ENCODE data around the gene MFSD12. TPM values are rescaled to one million over a fixed set of nuclear protein-coding genes. Genes with fewer than 3 reads are reported as not detected.
"Not testable (repeated sequence)": the region's sequence is repeated elsewhere in the genome, so short reads cannot be mapped to it uniquely, and the experiment has no call there.

Gene MFSD12
- total RNA-seq, 8 experiments from 2014 or later, result 21.9 to 87.4 (median 44.0) TPM

DNA sequence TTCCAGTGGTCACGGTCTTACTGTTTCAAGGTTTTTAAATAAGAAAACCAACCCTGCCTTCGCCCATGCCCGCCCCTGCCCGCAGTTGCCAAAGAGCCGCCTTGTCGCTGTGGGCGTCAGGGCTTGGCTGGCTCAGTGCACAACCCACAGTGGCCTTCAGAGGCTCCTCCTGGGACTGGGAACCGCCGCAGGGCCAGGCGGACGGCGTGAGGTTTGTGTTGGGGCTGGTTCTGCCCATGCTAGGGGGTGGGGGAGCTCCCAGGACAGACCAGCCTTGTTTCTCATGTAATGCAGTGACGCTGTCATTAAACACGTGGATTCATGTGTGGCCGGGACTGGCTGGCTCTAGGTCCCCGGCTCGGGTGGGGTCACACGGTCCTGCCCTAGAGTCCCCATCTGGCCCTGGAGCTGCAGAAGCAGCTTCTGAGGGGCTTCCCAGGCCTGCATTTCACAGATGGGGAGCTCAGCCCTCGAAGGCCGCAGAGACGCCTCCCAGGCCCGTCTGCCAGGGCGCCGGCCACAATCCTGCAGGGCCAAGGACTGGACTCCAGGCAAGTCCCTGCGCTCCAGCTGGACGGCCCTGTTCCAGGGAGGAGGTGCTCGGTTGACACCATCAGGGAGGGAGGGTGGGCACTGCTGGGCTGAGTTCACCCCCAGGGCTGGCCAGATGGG lies 20.8 kb downstream of the MFSD12 start:
- in situ Hi-C loops (cut with MboI; ENCODE audit: low pct_unique_long_range_greater_than_20kb in 2 of 9, low sequenced_read_pairs in 9 of 9, unreplicated experiment in 9 of 9), result no loop called here
- Histone ChIP-seq H3K4me1 (replicated peaks in 1 of 2) (peaks cover 0 to 11% of the 10 kb centered on the region in 2 donors), H3K4me3 (no peak overlapping the region), H3K27ac (no peak overlapping the region)
- 80 to 100% (median 83%) methylated on average over 1 to 3 of the region's 27 CpGs; no CpG with 5 or more reads in 6 of the 10 experiments for WGBS, 10 experiments
- peak in 4 of 8 experiments; percentile 4 to 82 (median 20) for ATAC-seq (replicated peaks in 6 of 8)

DNA sequence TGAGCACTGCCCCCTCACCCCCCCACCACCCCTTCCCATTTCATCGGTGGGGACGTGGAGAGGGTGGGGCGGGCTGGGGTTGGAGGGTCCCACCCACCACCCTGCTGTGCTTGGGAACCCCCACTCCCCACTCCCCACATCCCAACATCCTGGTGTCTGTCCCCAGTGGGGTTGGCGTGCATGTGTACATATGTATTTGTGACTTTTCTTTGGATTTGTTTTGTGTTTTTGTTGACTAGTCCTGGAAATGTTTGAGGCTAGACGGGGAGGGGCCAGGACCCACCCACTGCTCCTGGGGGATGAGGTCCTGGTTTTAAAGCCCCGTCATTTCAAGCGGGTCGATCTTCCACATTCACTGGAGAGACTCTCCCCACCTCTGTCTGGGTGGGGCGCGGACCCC lies 21.4 kb downstream of the MFSD12 start:
- peaks cover 0 to 11% of the 10 kb centered on the region in 2 donors for H3K4me1 ChIP-seq (replicated peaks in 1 of 2)
- no peak overlapping the region for H3K27ac ChIP-seq
- WGBS, 10 experiments, result 93 to 100% methylated on average over 2 to 3 of the region's 10 CpGs; no CpG with 5 or more reads in 8 of the 10 experiments
- ATAC-seq (replicated peaks in 6 of 8), result no peak
- H3K4me3 ChIP-seq, result no peak overlapping the region
- in situ Hi-C loops (cut with MboI; ENCODE audit: low pct_unique_long_range_greater_than_20kb in 2 of 9, low sequenced_read_pairs in 9 of 9, unreplicated experiment in 9 of 9), result no loop called here

DNA sequence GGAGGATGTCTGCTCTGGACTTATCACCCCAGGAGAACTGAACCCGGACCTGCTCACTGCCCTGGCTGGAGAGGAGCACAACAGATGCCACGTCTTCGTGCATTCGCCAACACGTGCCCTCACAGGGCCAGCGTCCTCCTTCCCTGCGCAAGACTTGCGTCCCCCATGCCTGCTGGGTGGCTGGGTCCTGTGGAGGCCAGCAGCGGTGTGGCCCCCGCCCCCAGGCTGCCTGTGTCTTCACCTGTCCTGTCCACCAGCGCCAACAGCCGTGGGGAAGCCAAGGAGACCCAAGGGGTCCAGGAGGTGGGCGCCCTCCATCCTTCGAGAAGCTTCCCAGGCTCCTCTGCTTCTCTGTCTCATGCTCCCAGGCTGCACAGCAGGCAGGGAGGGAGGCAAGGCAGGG lies 21.8 kb downstream of the MFSD12 start:
- no peak overlapping the region for H3K4me3 ChIP-seq
- peaks cover 0 to 11% of the 10 kb centered on the region in 2 donors for H3K4me1 ChIP-seq (replicated peaks in 1 of 2)
- in situ Hi-C loops (cut with MboI; ENCODE audit: low pct_unique_long_range_greater_than_20kb in 2 of 9, low sequenced_read_pairs in 9 of 9, unreplicated experiment in 9 of 9), result no loop called here
- WGBS, 10 experiments, result 94 to 100% methylated on average over 3 to 7 of the region's 14 CpGs; no CpG with 5 or more reads in 8 of the 10 experiments
- no peak for ATAC-seq (replicated peaks in 6 of 8)
- H3K27ac ChIP-seq, result no peak overlapping the region

DNA sequence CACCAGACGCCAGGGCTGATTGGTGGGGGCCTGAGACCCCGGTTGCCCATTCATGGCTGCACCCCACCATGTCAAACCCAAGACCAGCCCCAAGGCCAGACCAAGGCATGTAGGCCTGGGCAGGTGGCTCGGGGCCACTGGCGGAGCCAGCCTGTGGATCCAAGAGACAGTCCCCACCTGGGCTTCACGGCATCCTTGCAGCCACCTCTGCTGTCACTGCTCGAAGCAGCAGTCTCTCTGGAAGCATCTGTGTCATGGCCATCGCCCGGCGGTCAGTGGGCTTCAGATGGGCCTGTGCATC lies 22.2 kb downstream of the MFSD12 start:
- H3K4me1 ChIP-seq (replicated peaks in 1 of 2), result peaks cover 0 to 11% of the 10 kb centered on the region in 2 donors
- ATAC-seq (replicated peaks in 6 of 8), result peak in 1 of 8 experiments; percentile 1
- in situ Hi-C loops (cut with MboI; ENCODE audit: low pct_unique_long_range_greater_than_20kb in 2 of 9, low sequenced_read_pairs in 9 of 9, unreplicated experiment in 9 of 9), result no loop called here
- H3K27ac ChIP-seq, result no peak overlapping the region
- WGBS, 10 experiments, result 100% methylated on average over 1 to 3 of the region's 9 CpGs; no CpG with 5 or more reads in 7 of the 10 experiments
- H3K4me3 ChIP-seq, result no peak overlapping the region

DNA sequence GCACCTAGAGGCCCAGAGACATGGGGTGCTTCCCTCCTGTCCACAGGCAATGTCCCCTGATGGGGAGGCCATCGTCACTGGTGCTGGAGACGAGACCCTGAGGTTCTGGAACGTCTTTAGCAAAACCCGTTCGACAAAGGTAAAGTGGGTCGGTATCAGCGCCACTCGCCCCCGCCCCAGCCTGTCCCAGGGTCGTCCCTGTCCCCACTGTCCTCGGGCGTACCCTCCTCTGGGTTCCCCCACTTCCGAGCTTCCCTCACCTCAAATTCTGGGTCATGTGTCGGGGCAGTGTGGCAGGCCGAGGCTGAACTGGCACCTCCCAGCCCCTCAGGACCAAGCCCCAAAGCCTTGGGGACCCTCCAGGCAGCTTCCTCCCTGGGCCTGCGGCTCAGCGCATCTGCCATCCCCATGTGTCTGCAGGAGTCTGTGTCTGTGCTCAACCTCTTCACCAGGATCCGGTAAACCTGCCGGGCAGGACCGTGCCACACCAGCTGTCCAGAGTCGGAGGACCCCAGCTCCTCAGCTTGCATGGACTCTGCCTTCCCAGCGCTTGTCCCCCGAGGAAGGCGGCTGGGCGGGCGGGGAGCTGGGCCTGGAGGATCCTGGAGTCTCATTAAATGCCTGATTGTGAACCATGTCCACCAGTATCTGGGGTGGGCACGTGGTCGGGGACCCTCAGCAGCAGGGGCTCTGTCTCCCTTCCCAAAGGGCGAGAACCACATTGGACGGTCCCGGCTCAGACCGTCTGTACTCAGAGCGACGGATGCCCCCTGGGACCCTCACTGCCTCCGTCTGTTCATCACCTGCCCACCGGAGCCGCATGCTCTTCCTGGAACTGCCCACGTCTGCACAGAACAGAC lies 22.8 kb downstream of the MFSD12 start:
- peak in 4 of 8 experiments; percentile 2 to 9 (median 4) for ATAC-seq (replicated peaks in 6 of 8)
- Histone ChIP-seq H3K4me1 (replicated peaks in 1 of 2) (peaks cover 0 to 11% of the 10 kb centered on the region in 2 donors), H3K27ac (no peak overlapping the region), H3K4me3 (no peak overlapping the region)
- in situ Hi-C loops (cut with MboI; ENCODE audit: low pct_unique_long_range_greater_than_20kb in 2 of 9, low sequenced_read_pairs in 9 of 9, unreplicated experiment in 9 of 9), result no loop called here
- WGBS, 10 experiments, result 79 to 90% (median 89%) methylated on average over 5 to 9 of the region's 38 CpGs; no CpG with 5 or more reads in 7 of the 10 experiments

DNA sequence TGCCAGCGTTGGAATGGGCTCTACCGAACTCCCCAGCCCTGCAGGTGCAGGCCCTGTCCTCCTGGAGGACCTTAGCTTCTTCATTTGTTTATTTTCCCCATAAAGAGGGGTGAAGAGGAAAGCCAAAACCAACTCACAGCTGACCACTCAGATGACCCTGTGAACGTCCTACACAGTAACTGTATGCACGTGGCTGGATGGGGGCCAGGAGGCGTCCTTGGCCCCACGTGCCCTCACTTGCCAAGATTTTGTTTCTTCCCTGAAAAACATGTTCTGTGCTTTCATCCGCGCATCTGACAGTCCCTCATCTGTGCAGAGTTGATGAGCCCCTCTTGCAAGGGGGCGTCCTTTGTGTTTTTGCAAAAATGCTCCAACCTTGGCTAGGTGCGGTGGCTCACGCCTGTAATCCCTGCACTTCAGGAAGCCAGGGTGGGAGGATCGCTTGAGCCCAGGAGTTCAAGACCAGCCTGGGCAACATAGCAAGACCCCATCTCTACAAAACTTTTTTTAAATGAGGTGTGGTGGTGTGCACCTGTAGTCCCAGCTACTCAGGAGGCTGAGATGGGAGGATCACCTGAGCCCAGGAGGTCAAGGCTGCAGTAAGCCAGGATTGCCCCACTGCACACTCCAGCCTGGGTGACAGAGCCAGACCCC lies 23.7 kb downstream of the MFSD12 start:
- ATAC-seq (replicated peaks in 6 of 8), result no peak
- Histone ChIP-seq H3K27ac (no peak overlapping the region), H3K4me1 (replicated peaks in 1 of 2) (peaks cover 0 to 2% of the 10 kb centered on the region in 2 donors), H3K4me3 (no peak overlapping the region)
- in situ Hi-C loops (cut with MboI; ENCODE audit: low pct_unique_long_range_greater_than_20kb in 2 of 9, low sequenced_read_pairs in 9 of 9, unreplicated experiment in 9 of 9), result no loop called here
- 70 to 100% (median 93%) methylated on average over 1 to 6 of the region's 12 CpGs; no CpG with 5 or more reads in 3 of the 10 experiments for WGBS, 10 experiments

DNA sequence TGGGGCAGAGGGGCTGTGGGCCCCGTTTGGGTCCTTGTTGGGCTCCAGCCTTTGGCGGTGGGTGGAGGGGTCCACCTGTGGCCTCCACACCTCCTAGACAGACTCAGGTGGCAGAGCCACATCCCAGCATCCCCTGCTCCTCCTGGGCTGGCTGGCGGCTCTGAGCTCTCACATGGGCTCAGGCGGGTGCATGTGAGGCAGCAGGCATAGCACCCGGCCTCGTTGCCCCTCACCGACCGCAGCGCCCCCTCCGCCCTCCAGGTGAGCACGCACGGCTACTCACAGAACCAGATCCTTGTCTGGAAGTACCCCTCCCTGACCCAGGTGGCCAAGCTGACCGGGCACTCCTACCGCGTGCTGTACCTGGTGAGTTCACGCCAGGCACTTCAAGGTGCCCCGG lies 24.4 kb downstream of the MFSD12 start:
- WGBS, 10 experiments, result 100% methylated on average over 1 to 2 of the region's 17 CpGs; no CpG with 5 or more reads in 8 of the 10 experiments
- H3K4me1 ChIP-seq (replicated peaks in 1 of 2), result no peaks in the 10 kb centered on the region
- no peak overlapping the region for H3K27ac ChIP-seq
- ATAC-seq (replicated peaks in 6 of 8), result peak in 1 of 8 experiments; percentile 1
- in situ Hi-C loops (cut with MboI; ENCODE audit: low pct_unique_long_range_greater_than_20kb in 2 of 9, low sequenced_read_pairs in 9 of 9, unreplicated experiment in 9 of 9), result no loop called here
- H3K4me3 ChIP-seq, result no peak overlapping the region

DNA sequence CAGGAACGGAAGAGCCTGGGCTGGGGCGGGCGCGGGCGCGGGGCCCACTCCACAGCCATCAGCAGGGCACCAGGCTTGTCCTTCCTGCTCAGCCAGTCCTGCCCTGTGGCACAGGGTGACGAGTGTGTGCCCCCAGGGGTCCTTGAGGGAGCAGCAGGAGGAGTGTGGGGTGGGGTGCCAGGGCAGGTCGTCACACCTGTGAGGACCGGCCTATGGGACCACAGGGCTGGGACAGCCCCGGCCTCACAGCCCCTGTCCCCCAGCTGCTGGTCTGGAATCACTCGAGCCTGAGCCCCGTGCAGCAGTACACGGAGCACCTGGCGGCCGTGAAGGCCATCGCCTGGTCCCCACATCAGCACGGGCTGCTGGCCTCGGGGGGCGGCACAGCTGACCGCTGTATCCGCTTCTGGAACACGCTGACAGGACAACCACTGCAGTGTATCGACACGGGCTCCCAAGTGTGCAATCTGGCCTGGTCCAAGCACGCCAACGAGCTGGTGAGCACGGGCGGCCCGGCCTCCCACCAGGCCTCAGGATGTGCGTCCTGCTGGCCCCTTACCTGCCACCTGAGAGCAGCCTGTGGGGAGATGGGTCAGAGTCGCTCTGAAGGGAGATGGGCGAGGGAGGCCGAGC lies 25.1 kb downstream of the MFSD12 start:
- 80 to 100% (median 92%) methylated on average over 1 to 3 of the region's 33 CpGs; no CpG with 5 or more reads in 6 of the 10 experiments for WGBS, 10 experiments
- peak in 3 of 8 experiments; percentile 1 to 8 (median 6) for ATAC-seq (replicated peaks in 6 of 8)
- Histone ChIP-seq H3K4me1 (replicated peaks in 1 of 2) (no peaks in the 10 kb centered on the region), H3K4me3 (no peak overlapping the region), H3K27ac (no peak overlapping the region)
- in situ Hi-C loops (cut with MboI; ENCODE audit: low pct_unique_long_range_greater_than_20kb in 2 of 9, low sequenced_read_pairs in 9 of 9, unreplicated experiment in 9 of 9), result no loop called here

DNA sequence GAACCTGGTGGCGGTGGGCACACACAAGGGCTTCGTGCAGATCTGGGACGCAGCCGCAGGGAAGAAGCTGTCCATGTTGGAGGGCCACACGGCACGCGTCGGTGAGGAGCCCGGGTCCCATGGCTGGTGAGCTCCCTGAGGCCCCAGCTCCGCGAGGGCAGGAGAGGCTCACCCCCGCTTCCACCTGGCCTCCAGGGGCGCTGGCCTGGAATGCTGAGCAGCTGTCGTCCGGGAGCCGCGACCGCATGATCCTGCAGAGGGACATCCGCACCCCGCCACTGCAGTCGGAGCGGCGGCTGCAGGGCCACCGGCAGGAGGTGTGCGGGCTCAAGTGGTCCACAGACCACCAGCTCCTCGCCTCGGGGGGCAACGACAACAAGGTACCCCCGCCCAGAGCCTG lies 25.7 kb downstream of the MFSD12 start:
- Histone ChIP-seq H3K27ac (no peak overlapping the region), H3K4me1 (replicated peaks in 1 of 2) (no peaks in the 10 kb centered on the region), H3K4me3 (no peak overlapping the region)
- WGBS, 10 experiments, result 93 to 96% methylated on average over 5 to 6 of the region's 29 CpGs; no CpG with 5 or more reads in 8 of the 10 experiments
- ATAC-seq (replicated peaks in 6 of 8), result peak in 1 of 8 experiments; percentile 1
- in situ Hi-C loops (cut with MboI; ENCODE audit: low pct_unique_long_range_greater_than_20kb in 2 of 9, low sequenced_read_pairs in 9 of 9, unreplicated experiment in 9 of 9), result no loop called here

DNA sequence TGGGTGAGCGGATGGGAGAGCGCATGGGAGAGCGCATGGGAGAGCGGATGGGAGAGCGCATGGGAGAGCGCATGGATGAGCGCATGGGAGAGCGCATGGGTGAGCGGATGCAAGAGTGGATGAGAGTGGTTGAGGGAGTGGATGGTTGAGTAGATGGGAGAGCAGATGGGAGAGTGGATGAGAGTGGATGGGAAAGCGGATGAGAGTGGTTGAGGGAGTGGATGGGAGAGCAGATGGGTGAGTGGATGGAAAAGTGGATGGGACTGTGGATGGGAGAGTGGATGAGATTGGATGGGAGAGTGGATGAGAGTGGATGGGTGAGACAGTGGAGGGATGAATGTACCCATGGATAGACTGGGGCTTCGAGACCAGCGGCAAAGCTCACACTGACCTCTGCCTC lies 27.0 kb downstream of the MFSD12 start:
- Histone ChIP-seq H3K4me3 (no peak overlapping the region), H3K27ac (no peak overlapping the region), H3K4me1 (replicated peaks in 1 of 2) (no peaks in the 10 kb centered on the region)
- no peak for ATAC-seq (replicated peaks in 6 of 8)
- in situ Hi-C loops (cut with MboI; ENCODE audit: low pct_unique_long_range_greater_than_20kb in 2 of 9, low sequenced_read_pairs in 9 of 9, unreplicated experiment in 9 of 9), result no loop called here
- 85 to 100% (median 91%) methylated on average over 1 to 12 of the region's 12 CpGs; no CpG with 5 or more reads in 2 of the 10 experiments for WGBS, 10 experiments

DNA sequence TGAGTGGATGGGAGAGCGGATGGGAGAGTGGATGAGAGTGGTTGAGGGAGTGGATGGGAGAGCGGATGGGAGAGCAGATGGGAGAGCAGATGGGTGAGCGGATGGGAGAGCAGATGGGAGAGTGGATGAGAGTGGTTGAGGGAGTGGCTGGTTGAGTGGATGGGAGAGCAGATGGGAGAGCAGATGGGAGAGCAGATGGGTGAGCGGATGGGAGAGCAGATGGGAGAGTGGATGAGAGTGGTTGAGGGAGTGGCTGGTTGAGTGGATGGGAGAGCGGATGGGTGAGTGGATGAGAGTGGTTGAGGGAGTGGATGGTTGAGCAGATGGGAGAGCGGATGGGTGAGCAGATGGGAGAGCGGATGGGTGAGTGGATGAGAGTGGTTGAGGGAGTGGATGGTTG lies 28.1 kb downstream of the MFSD12 start:
- WGBS, 10 experiments, result 85 to 100% (median 94%) methylated on average over 2 to 7 of the region's 7 CpGs
- H3K4me1 ChIP-seq (replicated peaks in 1 of 2); ATAC-seq (replicated peaks in 6 of 8); in situ Hi-C loops (cut with MboI; ENCODE audit: low pct_unique_long_range_greater_than_20kb in 2 of 9, low sequenced_read_pairs in 9 of 9, unreplicated experiment in 9 of 9); H3K4me3 ChIP-seq; H3K27ac ChIP-seq: not testable (repeated sequence)

DNA sequence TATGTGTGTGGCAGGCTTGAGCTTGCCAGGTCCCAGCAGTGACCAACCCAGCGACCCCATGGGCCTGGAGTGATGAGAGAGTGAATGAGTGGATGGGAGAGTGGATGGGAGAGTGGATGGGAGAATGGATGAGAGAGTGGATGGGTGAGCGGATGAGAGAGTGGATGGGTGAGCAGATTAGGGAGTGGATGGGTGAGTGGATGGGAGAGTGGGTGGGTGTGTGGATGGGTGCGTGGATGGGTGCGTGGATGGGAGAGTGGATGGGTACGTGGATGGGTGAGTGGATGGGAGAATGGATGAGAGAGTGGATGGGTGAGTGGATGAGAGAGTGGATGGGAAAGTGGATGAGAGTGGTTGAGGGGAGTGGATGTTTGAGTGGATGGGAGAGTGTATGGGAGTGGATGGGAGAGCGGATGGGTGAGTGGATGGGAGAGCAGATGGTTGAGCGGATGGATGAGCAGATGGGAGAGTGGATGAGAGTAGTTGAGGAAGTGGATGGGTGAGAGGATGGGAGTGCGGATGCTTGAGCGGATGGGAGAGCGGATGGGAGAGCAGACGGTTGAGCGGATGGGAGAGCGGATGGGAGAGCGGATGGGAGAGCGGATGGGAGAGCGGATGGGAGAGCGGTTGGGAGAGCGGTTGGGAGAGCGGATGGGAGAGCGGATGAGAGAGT lies 28.7 kb downstream of the MFSD12 start:
- WGBS, 10 experiments, result 90 to 100% (median 97%) methylated on average over 7 to 20 of the region's 20 CpGs; no CpG with 5 or more reads in 1 of the 10 experiments
- Histone ChIP-seq H3K4me1 (replicated peaks in 1 of 2) (no peaks in the 10 kb centered on the region), H3K4me3 (no peak overlapping the region), H3K27ac (no peak overlapping the region)
- in situ Hi-C loops (cut with MboI; ENCODE audit: low pct_unique_long_range_greater_than_20kb in 2 of 9, low sequenced_read_pairs in 9 of 9, unreplicated experiment in 9 of 9), result no loop called here
- no peak for ATAC-seq (replicated peaks in 6 of 8)

Measured in motor neuron (in vitro differentiated cells).